Body of pancreas (tissue), 4 donors: ENCODE results near the gene DENND10. TPM values are rescaled to one million over a fixed set of nuclear protein-coding genes. Genes with fewer than 3 reads are reported as not detected.

Experiments
- ATAC-seq: fragments of 150-250 bp; one replicate; pipeline ENCODE4 v1.9.1; 2016
- DNase-seq, 4 donors: peaks; one replicate each; pipeline ENCODE4 v3.0.0-alpha.2; 2019
- H3K27ac ChIP-seq, 4 donors: fragments of 200-600 bp; sonication (generic); 1 replicate in 3 of 4; 2 replicates in 1 of 4; pipeline versions ENCODE4 v1.5.1 to v1.6.1; 2016 to 2019; ENCODE audit warnings: mild to moderate bottlenecking in 1 of 4, mixed read lengths in 1 of 4, moderate library complexity in 1 of 4
- H3K27me3 ChIP-seq, 2 donors: fragments of 200-600 bp; sonication (generic); one replicate each; pipeline ENCODE4 v1.6.0; 2016; ENCODE audit warnings: mild to moderate bottlenecking in 1 of 2
- H3K36me3 ChIP-seq, 2 donors: fragments of 200-600 bp; sonication (generic); replicated peaks in 1 of 2; 2 replicates each; pipeline ENCODE4 v1.5.1; 2016; ENCODE audit warnings: low read depth in 2 of 2; ENCODE audit not compliant: insufficient read depth in 1 of 2
- H3K4me1 ChIP-seq: fragments of 200-600 bp; sonication (generic); one replicate; pipeline ENCODE4 v1.6.0; 2016
- H3K4me3 ChIP-seq, 2 donors: fragments of 200-600 bp; sonication (generic); 1 replicate in 1 of 2; 2 replicates in 1 of 2; pipeline ENCODE4 v1.5.1; 2016 to 2019
- H3K9me3 ChIP-seq, 3 donors: fragments of 200-600 bp; sonication (generic); 1 replicate in 2 of 3; 2 replicates in 1 of 3; pipeline ENCODE4 v1.5.1; 2016
- CTCF ChIP-seq, 7 experiments: fragments of 450-650 bp in 4 of 7; fragments of 200-600 bp in 3 of 7; sonication (generic) in 3 of 7; IDR thresholded peaks; one replicate each; pipeline ENCODE4 v1.5.1; 2016 to 2019; ENCODE audit warnings: antibody characterized with exemption in 7 of 7
- POLR2A ChIP-seq, 3 donors: fragments of 450-650 bp; IDR thresholded peaks; one replicate each; pipeline ENCODE4 v1.6.1; 2016; ENCODE audit warnings: antibody characterized with exemption in 3 of 3, mild to moderate bottlenecking in 2 of 3
- WGBS, 2 donors: methylation state at CpG; one replicate each; pipeline ENCODE4 v1.1.5; 2017; 5-methylcytosine and 5-hydroxymethylcytosine counted together
- intact Hi-C: fragments of 100-400 bp; cut with DNase I; formaldehyde crosslinking; loops from one replicate; pipeline ENCODE4 v1.15.1; 2023
- total RNA-seq, 2 donors: library from RNA; depleted of rRNA; stranded (reverse); fragments of >200 nt; gene quantifications; one replicate each; pipeline ENCODE4 v1.1.0, GENCODE V29; 2016

The DENND10 gene
- total RNA-seq, 2 donors from 2014 or later, result 24.6 to 29.7 TPM

- H3K27me3 ChIP-seq, result no peaks in the 10 kb centered on the region
- DNase-seq, result no peak
- WGBS, 2 donors, result 83 to 85% methylated on average over 8 of the region's 8 CpGs
- H3K27ac ChIP-seq, result no peak overlapping the region
- no peak for TF ChIP-seq POLR2A (IDR thresholded peaks at IDR 0.05)
- no peak for TF ChIP-seq CTCF (IDR thresholded peaks at IDR 0.05)
- no peaks in the 10 kb centered on the region for H3K9me3 ChIP-seq
- H3K4me1 ChIP-seq, result peaks cover 14% of the 10 kb centered on the region
- peaks cover 2 to 34% of the 10 kb centered on the region in 2 donors for H3K36me3 ChIP-seq
- intact Hi-C loops, result no loop called here
- no peak for ATAC-seq
- H3K4me3 ChIP-seq, result no peak overlapping the region
These were observed 55.4 kb downstream of the DENND10 start for GRCh38 chr10:119159332-119159731.

GRCh38 chr10:119161680-119162451, 58.0 kb downstream of the DENND10 start:
- intact Hi-C loops, result no loop called here
- H3K27ac ChIP-seq, result peak overlapping the region in 2 of 4 donors; percentile 7 to 15
- H3K9me3 ChIP-seq, result no peaks in the 10 kb centered on the region
- ATAC-seq (no peak), DNase-seq (no peak)
- no peak for TF ChIP-seq POLR2A (IDR thresholded peaks at IDR 0.05)
- peak in 3 of 7 experiments; percentile 16 to 21 (median 16) for TF ChIP-seq CTCF (IDR thresholded peaks at IDR 0.05)
- H3K4me3 ChIP-seq, result no peak overlapping the region
- WGBS, 2 donors, result 52 to 65% methylated on average over 7 to 11 of the region's 11 CpGs
- H3K4me1 ChIP-seq, result peaks cover 27% of the 10 kb centered on the region
- no peaks in the 10 kb centered on the region for H3K27me3 ChIP-seq
- peaks cover 0 to 15% of the 10 kb centered on the region in 2 donors for H3K36me3 ChIP-seq

- ATAC-seq, result no peak
- H3K4me1 ChIP-seq, result peaks cover 27% of the 10 kb centered on the region
- peak overlapping the region in 2 of 4 donors; percentile 7 to 15 for H3K27ac ChIP-seq
These were observed 58.7 kb downstream of the DENND10 start for GRCh38 chr10:119162452-119163092.

More at GRCh38 chr10:119162452-119163092, 58.7 kb downstream of the DENND10 start:
- H3K36me3 ChIP-seq, result peaks cover 0 to 15% of the 10 kb centered on the region in 2 donors
- WGBS, 2 donors, result 89 to 92% methylated on average over 5 of the region's 5 CpGs
- no peak overlapping the region for H3K4me3 ChIP-seq
- H3K27me3 ChIP-seq, result no peaks in the 10 kb centered on the region
- DNase-seq, result no peak
- intact Hi-C loops, result no loop called here
- H3K9me3 ChIP-seq, result no peaks in the 10 kb centered on the region
- TF ChIP-seq CTCF (IDR thresholded peaks at IDR 0.05) (no peak), POLR2A (IDR thresholded peaks at IDR 0.05) (no peak)
